GM23338 (cell line): ENCODE data around the gene THSD4. TPM values are rescaled to one million over a fixed set of nuclear protein-coding genes. Genes with fewer than 3 reads are reported as not detected.

Experiments used
- ATAC-seq: fragments of 200-7000 bp; cut with Tn5 transposase; 3 replicates; pipeline ENCODE4 v1.9.1; 2020
- DNase-seq: peaks from one replicate; pipeline ENCODE4 v3.0.0-alpha.2; 2015; ENCODE audit warnings: low spot score
- H2AFZ ChIP-seq: fragments of 200-600 bp; sonication (generic); 2 replicates; pipeline ENCODE4 v1.8.0; 2016; ENCODE audit warnings: antibody characterized with exemption, mild to moderate bottlenecking, moderate library complexity
- H3F3A ChIP-seq: fragments of 200-600 bp; sonication (generic); replicated peaks from 2 replicates; pipeline ENCODE4 v1.8.0; 2017; ENCODE audit warnings: antibody characterized with exemption, mixed run types, low read depth
- H3K27ac ChIP-seq: fragments of 200-600 bp; sonication (generic); 2 replicates; pipeline ENCODE4 v1.6.1; 2016; ENCODE audit warnings: low read depth
- H3K27me3 ChIP-seq: fragments of 200-600 bp; sonication (generic); 2 replicates; pipeline ENCODE4 v1.8.0; 2016; ENCODE audit warnings: mild to moderate bottlenecking, mixed run types, moderate library complexity; ENCODE audit not compliant: insufficient read depth
- H3K36me3 ChIP-seq: fragments of 200-600 bp; sonication (generic); 2 replicates; pipeline ENCODE4 v1.8.0; 2016; ENCODE audit warnings: mild to moderate bottlenecking; ENCODE audit not compliant: insufficient read depth
- H3K4me1 ChIP-seq: fragments of 200-600 bp; sonication (generic); 2 replicates; pipeline ENCODE4 v1.8.0; 2016; ENCODE audit warnings: mild to moderate bottlenecking, moderate library complexity; ENCODE audit not compliant: insufficient read depth
- H3K4me2 ChIP-seq: fragments of 200-600 bp; sonication (generic); 2 replicates; pipeline ENCODE4 v1.7.1; 2017; ENCODE audit warnings: mixed run types
- H3K4me3 ChIP-seq: fragments of 200-600 bp; sonication (generic); 2 replicates; pipeline ENCODE4 v1.6.1; 2016; ENCODE audit warnings: mixed run types
- H3K79me2 ChIP-seq: fragments of 200-600 bp; sonication (generic); replicated peaks from 2 replicates; pipeline ENCODE4 v1.8.0; 2017; ENCODE audit warnings: mild to moderate bottlenecking; ENCODE audit not compliant: insufficient read depth
- H3K9me2 ChIP-seq: fragments of 200-600 bp; sonication (generic); 2 replicates; pipeline ENCODE4 v1.8.0; 2017; ENCODE audit not compliant: insufficient read depth
- H4K20me1 ChIP-seq: fragments of 200-600 bp; sonication (generic); replicated peaks from 2 replicates; pipeline ENCODE4 v1.8.0; 2017; ENCODE audit warnings: mild to moderate bottlenecking; ENCODE audit not compliant: insufficient read depth
- H3K27ac Mint-ChIP-seq: 2 replicates; pipeline ENCODE4 v1.8.0; 2020; ENCODE audit warnings: inconsistent platforms, mild to moderate bottlenecking, moderate library complexity, mixed read lengths
- H3K27me3 Mint-ChIP-seq: 3 replicates; pipeline ENCODE4 v1.8.0; 2022; ENCODE audit warnings: low read depth, mild to moderate bottlenecking, moderate library complexity, mixed read lengths, inconsistent platforms; ENCODE audit not compliant: insufficient read depth, poor library complexity
- H3K36me3 Mint-ChIP-seq: 3 replicates; pipeline ENCODE4 v1.8.0; 2021; ENCODE audit warnings: low read depth, mild to moderate bottlenecking, inconsistent platforms, moderate library complexity, mixed read lengths
- H3K4me1 Mint-ChIP-seq: 3 replicates; pipeline ENCODE4 v1.8.0; 2020; ENCODE audit warnings: mild to moderate bottlenecking, inconsistent platforms, mixed read lengths
- H3K4me3 Mint-ChIP-seq: 3 replicates; pipeline ENCODE4 v1.8.0; 2021; ENCODE audit warnings: moderate library complexity, mild to moderate bottlenecking, inconsistent platforms, mixed read lengths
- H3K9me3 Mint-ChIP-seq: 3 replicates; pipeline ENCODE4 v1.8.0; 2020; ENCODE audit warnings: moderate library complexity, mild to moderate bottlenecking, inconsistent platforms, mixed read lengths
- CREB1 ChIP-seq: fragments of 250-450 bp; sonication (Bioruptor Pico); IDR thresholded peaks from 2 replicates; pipeline ENCODE4 v1.5.0; 2020; ENCODE audit warnings: low read depth, mild to moderate bottlenecking, moderate library complexity
- EZH2 ChIP-seq: fragments of 200-600 bp; sonication (generic); IDR thresholded peaks from one replicate; pipeline ENCODE4 v1.8.0; 2017; ENCODE audit warnings: antibody characterized with exemption, mild to moderate bottlenecking, low read depth; ENCODE audit not compliant: unreplicated experiment
- EZH2phosphoT487 ChIP-seq: fragments of 200-600 bp; sonication (generic); IDR thresholded peaks from one replicate; pipeline ENCODE4 v1.8.1; 2018; ENCODE audit warnings: antibody characterized with exemption; ENCODE audit not compliant: unreplicated experiment
- JUNB ChIP-seq: IDR thresholded peaks from one replicate; pipeline ENCODE4 v1.6.1; 2016; ENCODE audit warnings: antibody characterized with exemption; ENCODE audit not compliant: unreplicated experiment
- NANOG ChIP-seq: IDR thresholded peaks from 2 replicates; pipeline ENCODE4 v1.6.1; 2016; ENCODE audit warnings: antibody characterized with exemption, borderline replicate concordance
- STAT1 ChIP-seq: IDR thresholded peaks from one replicate; pipeline ENCODE4 v1.6.1; 2016; ENCODE audit warnings: antibody characterized with exemption; ENCODE audit not compliant: unreplicated experiment
- ZNF114 ChIP-seq: fragments of 250-450 bp; sonication (Bioruptor Pico); IDR thresholded peaks from 2 replicates; pipeline ENCODE4 v1.5.0; 2020; ENCODE audit warnings: mild to moderate bottlenecking, moderate library complexity
- ZNF331 ChIP-seq: fragments of 250-450 bp; sonication (Bioruptor Pico); IDR thresholded peaks from 2 replicates; pipeline ENCODE4 v1.5.0; 2020; ENCODE audit warnings: low read depth, mild to moderate bottlenecking, moderate library complexity
- polyA plus RNA-seq: library from polyadenylated mRNA; unstranded; fragments of >200 nt; fragmentation: Nextera tagmentation; extraction: Ambion mirVana; gene quantifications from 2 replicates; pipeline ENCODE4 v1.2.1, GENCODE V29; 2016
- total RNA-seq: library from RNA; depleted of rRNA; stranded (reverse); fragments of >200 nt; shearing (Covaris generic); gene quantifications from 2 replicates; pipeline ENCODE4 v1.2.3, GENCODE V29; 2014
- TF ChIP-seq, protein P1 (sequence below): IDR thresholded peaks from one replicate; pipeline ENCODE4 v1.6.1; 2018; ENCODE audit warnings: antibody characterized with exemption; ENCODE audit not compliant: unreplicated experiment
- TF ChIP-seq, protein P2 (sequence below): IDR thresholded peaks from 2 replicates; pipeline ENCODE4 v1.6.1; 2016; ENCODE audit warnings: antibody characterized with exemption
- TF ChIP-seq, protein P3 (sequence below), 2 experiments: fragments of 200-600 bp in 1 of 2; sonication (generic) in 1 of 2; conservative IDR thresholded peaks; 2 replicates each; pipeline versions ENCODE4 v1.5.1 to v1.6.1; 2016 to 2017; ENCODE audit warnings: antibody characterized with exemption in 2 of 2, low read depth in 2 of 2, mild to moderate bottlenecking in 2 of 2, moderate library complexity in 1 of 2

Gene THSD4
- total and polyA plus RNA-seq, 2 experiments from 2014 or later: 2.0 to 7.4 TPM

DNA sequence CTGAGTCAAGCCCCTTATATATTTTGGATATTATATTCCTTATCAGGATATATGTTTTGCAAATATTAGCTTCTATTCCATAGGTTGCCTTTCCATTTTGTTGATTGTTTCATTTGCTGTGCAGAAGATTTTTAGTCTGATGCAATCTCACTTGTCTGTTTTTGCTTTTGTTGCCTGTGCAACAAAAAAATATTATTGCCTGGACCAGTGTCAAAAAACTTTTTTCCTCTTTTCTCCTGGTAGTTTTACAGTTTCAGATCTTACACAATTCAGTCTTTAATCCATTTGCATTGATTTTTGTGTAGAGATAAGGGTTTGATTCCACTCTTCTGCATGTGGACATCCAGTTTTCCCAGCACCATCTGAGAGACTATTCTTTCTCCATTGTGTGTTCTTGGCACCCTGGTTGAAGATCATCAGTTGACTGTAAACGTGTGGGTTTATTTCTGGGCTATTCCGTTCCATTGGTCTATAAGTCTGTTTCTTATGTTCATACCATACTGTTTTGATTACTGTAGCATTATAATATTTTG, 466.2 kb downstream of the THSD4 start (continued):
- TF ChIP-seq, protein P1, sequence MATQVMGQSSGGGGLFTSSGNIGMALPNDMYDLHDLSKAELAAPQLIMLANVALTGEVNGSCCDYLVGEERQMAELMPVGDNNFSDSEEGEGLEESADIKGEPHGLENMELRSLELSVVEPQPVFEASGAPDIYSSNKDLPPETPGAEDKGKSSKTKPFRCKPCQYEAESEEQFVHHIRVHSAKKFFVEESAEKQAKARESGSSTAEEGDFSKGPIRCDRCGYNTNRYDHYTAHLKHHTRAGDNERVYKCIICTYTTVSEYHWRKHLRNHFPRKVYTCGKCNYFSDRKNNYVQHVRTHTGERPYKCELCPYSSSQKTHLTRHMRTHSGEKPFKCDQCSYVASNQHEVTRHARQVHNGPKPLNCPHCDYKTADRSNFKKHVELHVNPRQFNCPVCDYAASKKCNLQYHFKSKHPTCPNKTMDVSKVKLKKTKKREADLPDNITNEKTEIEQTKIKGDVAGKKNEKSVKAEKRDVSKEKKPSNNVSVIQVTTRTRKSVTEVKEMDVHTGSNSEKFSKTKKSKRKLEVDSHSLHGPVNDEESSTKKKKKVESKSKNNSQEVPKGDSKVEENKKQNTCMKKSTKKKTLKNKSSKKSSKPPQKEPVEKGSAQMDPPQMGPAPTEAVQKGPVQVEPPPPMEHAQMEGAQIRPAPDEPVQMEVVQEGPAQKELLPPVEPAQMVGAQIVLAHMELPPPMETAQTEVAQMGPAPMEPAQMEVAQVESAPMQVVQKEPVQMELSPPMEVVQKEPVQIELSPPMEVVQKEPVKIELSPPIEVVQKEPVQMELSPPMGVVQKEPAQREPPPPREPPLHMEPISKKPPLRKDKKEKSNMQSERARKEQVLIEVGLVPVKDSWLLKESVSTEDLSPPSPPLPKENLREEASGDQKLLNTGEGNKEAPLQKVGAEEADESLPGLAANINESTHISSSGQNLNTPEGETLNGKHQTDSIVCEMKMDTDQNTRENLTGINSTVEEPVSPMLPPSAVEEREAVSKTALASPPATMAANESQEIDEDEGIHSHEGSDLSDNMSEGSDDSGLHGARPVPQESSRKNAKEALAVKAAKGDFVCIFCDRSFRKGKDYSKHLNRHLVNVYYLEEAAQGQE: no peak
- TF ChIP-seq ZNF114 (CRISPR knock-in tag) (no peak), JUNB (no peak), EZH2 (no peak), EZH2phosphoT487 (no peak), NANOG (no peak), ZNF331 (no peak), CREB1 (no peak), STAT1 (no peak)
- TF ChIP-seq, protein P2, sequence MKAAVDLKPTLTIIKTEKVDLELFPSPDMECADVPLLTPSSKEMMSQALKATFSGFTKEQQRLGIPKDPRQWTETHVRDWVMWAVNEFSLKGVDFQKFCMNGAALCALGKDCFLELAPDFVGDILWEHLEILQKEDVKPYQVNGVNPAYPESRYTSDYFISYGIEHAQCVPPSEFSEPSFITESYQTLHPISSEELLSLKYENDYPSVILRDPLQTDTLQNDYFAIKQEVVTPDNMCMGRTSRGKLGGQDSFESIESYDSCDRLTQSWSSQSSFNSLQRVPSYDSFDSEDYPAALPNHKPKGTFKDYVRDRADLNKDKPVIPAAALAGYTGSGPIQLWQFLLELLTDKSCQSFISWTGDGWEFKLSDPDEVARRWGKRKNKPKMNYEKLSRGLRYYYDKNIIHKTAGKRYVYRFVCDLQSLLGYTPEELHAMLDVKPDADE: no peak
- TF ChIP-seq, protein P3, sequence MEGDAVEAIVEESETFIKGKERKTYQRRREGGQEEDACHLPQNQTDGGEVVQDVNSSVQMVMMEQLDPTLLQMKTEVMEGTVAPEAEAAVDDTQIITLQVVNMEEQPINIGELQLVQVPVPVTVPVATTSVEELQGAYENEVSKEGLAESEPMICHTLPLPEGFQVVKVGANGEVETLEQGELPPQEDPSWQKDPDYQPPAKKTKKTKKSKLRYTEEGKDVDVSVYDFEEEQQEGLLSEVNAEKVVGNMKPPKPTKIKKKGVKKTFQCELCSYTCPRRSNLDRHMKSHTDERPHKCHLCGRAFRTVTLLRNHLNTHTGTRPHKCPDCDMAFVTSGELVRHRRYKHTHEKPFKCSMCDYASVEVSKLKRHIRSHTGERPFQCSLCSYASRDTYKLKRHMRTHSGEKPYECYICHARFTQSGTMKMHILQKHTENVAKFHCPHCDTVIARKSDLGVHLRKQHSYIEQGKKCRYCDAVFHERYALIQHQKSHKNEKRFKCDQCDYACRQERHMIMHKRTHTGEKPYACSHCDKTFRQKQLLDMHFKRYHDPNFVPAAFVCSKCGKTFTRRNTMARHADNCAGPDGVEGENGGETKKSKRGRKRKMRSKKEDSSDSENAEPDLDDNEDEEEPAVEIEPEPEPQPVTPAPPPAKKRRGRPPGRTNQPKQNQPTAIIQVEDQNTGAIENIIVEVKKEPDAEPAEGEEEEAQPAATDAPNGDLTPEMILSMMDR (conservative IDR thresholded peaks at IDR 0.05; ENCODE audit: low read depth in 2 of 2): no peak

DNA sequence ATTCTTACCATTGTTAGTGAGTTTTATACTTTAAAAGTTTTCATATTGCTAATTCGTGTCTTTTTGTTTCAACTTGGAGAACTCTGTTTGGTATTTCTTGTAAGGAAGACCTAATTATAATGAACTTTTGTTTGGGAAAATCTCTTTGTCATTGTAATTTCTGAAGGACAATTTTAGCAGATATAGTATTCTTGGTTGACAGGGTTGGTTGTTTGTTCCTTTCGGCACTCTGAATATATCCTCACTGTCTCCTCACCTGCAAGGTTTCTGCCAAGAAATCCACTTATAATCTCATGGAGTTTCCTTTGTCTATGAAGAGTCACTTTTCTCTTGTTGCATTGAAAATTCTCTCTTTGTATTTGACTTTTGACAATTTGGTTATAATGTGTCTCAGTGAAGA, 469.9 kb downstream of the THSD4 start:
- Histone ChIP-seq H3F3A (no peaks in the 10 kb centered on the region), H3K9me2 (no peaks in the 10 kb centered on the region), H3K36me3 (no peaks in the 10 kb centered on the region; the same call in 1 of the 2 replicates)
- TF ChIP-seq ZNF114 (CRISPR knock-in tag) (no peak), ZNF331 (no peak), CREB1 (no peak)
- TF ChIP-seq, protein P1: no peak
- TF ChIP-seq, protein P3 (conservative IDR thresholded peaks at IDR 0.05; ENCODE audit: low read depth in 2 of 2): no peak

More for the DNA sequence above, 469.9 kb downstream of the THSD4 start:
- no peaks in the 10 kb centered on the region for H4K20me1 ChIP-seq
- H3K27ac ChIP-seq: no peak overlapping the region
- H3K4me3 ChIP-seq: no peak overlapping the region
- Mint-ChIP-seq H3K4me3 (no peak overlapping the region), H3K9me3 (peaks cover 13% of the 10 kb centered on the region), H3K36me3 (peaks cover 6% of the 10 kb centered on the region; the same call in 2 of the 3 replicates), H3K27me3 (peaks cover 2% of the 10 kb centered on the region), H3K4me1 (no peaks in the 10 kb centered on the region), H3K27ac (no peak overlapping the region)
- H3K4me2 ChIP-seq: no peak overlapping the region
- no peaks in the 10 kb centered on the region for H3K4me1 ChIP-seq
- no peak overlapping the region for H2AFZ ChIP-seq
- no peaks in the 10 kb centered on the region for H3K27me3 ChIP-seq
- no peak for DNase-seq
- no peak for ATAC-seq
- H3K79me2 ChIP-seq: no peaks in the 10 kb centered on the region
